HG03457 (cell line): ENCODE data around the gene SLC4A8.
"Not testable (repeated sequence)": the region's sequence is repeated elsewhere in the genome, so short reads cannot be mapped to it uniquely, and the experiment has no call there.

Source experiments
- ATAC-seq: cut with Tn5 transposase; IDR thresholded peaks from one replicate; pipeline ENCODE4 v1.9.1; 2021; ENCODE audit warnings: moderate number of reproducible peaks; ENCODE audit not compliant: unreplicated experiment

SLC4A8 gene

DNA sequence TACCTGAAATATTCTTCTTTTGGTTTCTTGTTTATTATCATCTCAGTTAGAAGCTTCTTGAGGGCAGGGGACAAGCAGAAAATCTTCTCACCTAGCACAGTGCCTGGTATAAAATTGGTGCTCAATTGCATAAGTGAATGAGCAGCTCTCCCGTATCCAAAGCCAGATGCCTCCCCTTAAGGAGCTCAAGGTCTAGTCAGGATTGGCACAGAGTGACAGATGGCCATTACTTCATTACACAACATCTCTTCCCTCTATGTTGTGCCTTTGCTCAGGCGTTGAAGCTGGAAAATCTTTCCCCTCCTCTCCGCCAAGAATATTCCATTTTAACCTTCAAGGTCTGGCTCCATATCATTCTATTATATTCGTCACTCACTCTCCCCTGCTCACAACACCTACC is 3.6 kb downstream of the SLC4A8 start:
- ATAC-seq: no peak

DNA sequence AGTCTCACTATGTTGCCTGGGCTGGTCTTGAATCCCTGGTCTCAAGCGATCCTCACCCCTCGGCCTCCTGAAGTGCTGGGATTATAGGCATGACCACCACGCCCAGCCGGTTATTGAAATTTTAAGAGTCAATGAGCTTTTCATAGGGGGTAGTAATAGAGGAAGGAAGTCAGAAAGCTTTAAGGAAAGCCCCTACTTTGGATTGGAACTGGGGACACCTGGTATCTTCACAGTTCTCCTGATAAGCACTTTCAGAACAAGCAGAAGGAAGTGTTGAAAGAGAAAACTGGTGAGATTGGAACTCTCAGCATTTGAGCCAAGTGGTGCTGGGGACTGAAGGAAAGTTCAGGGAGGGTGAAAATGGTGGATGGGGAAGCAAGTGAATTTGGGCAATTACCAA is 5.1 kb downstream of the SLC4A8 start:
- ATAC-seq: no peak

DNA sequence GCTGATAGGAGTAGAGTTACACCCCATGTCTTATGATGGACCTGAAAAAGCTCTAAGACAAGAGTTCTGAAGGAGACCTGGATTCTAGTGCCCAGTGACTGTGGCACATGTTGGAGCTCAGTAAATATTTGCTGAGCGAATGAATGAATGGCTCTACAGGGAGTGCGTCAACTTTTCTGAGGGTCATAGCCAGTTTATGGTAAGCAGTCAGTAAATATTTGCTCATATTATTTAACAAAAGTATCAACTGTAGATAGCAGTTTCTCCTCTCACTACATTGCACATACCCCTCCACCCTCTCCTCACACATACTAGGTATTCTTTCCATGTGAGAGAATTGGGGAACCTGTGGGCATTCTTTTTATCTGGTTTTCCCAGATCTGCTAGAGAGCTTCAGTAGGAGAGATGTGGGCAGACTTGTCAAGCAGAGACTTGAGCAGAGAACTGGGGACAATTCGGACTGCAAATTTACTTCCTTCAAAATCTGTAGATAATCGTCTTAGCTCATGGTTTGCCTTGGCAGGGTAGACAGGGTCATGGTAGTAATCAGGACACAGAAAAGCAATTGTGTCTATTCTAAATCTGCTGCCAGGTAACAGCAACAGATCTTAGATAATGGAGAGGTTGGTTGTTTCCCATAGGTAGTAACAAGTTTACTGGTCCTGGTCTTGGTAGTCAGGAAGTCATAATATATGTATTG is 5.7 kb downstream of the SLC4A8 start:
- ATAC-seq: no peak

DNA sequence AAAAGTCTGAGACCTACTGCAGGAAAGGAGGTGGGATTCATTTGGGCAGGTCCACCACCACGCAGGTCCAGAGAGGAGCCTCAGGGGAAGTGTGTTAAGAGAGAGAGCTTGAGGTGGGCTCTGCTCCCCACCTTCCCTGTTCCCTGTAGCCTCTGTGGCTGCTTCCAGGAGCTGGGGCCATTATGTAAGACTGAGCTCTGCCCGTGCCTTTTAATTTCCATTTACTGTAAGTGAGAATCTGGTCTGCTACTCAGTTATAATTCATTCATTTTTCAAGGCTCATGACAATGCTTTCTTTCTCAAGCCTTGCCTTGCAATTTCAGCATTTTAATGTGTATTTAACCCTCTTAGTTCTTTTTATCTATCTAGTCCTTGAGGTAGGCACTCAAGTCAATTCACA is 8.3 kb downstream of the SLC4A8 start:
- no peak for ATAC-seq

DNA sequence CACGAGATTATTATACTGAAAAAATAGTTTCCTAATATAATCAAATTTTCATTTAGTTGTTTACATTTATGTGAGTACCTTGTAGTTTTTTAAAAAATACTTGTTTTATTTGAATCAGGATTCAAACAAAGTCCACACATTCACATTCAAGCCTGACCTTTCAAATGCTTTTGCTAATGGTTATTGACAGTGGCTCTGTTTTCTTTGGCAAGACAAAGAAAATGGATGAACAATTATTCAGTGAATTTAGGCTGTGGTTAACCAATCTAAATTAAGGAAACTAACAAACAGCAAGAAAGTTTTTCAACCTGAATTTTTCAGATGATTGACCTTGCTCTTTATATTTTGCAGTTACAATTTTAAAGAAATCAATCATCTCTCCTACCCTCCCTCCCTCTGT is 9.7 kb downstream of the SLC4A8 start:
- no peak for ATAC-seq

DNA sequence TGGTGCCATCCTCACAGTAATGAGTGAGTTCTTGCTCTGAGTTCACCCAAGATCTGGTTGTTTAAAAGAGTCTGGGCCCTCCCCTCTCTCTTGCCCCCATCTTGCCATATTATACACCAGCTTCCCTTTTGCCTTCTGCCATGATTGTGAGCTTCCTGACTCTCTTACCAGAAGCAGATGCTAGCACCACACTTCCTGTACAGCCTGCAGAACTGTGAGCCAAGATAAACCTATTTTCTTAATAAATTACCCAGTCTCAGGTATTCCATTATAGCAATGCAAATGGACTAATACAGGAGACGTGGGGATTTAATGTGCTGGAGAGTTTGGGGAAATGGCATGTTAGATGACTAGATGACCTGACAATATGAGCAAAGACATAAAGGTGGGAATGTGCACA is 12.8 kb downstream of the SLC4A8 start:
- no peak for ATAC-seq

DNA sequence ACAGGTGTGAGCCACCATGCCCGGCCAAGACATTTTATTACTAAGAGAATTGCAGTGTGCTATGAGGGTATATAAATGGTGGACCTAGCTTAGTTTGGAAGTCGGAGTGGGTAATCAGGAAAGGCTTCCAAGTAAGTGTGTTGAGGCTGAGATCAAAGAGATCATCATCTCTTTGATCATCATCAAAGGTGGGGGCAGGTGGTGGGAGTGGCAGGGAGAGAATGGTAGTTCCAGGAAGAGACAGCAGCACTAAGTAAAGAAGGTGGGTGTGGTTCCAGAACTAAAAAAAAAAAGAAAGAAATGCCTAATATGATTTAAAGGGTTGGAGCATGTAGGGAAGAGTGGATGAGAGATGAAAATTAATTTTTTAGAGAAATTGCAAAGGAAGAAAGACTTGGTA is 14.7 kb downstream of the SLC4A8 start:
- ATAC-seq: no peak

DNA sequence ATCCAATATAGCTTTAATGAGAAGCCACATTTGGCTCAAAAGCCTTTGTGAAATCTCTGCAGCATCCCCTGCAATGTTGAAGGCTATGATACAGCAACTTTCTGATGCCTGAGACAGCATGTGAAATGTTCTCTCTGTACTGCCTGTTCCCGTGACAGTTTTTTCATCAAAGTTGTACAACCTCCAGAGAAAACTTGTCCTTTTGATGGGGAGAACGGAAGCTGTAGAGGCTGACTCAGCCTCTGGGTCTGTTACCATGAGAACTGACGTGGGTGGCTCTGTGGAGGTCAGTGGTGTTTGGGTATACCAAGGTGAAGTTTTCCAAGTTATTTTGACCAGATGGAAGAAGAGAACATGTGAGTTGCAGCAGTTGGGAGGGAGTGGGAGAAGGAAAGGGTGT is 17.0 kb downstream of the SLC4A8 start:
- ATAC-seq: no peak

DNA sequence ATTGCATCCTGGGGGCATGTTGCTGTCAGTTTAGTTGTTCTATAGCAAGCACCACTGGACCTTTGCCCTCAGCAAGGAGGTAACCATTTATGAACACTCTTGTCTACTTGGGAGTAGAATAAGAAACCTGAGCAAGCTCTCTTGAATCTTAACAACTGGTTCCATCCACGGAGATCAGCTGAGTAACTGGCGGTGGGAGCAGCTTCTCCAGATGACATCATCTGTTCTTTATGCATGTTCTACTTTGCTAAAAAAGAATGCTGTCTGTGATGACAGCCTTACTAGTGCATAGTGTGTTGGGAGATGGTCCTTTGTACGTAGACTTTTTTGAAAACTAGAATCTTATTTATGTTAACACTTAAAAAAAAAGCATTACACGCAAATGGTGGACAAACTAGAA is 17.7 kb downstream of the SLC4A8 start:
- no peak for ATAC-seq

DNA sequence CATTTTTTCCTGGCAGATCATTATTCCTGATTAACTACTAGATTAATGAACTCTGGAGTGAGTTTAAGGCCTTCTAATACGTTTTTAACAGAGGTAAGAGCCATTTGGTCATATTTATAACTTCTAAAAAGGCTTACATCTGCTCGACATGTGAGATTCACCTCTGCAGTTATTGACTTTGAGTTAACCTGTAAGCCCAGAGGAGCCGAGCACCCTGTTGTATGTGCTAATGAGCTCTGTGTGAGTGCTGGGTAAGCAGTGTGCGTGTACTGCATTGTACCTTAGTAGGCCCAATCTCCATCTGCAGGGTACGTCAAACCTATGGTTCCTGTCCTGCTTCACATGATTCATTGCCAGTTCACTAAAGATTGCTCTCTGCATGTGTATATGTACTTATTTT is 18.9 kb downstream of the SLC4A8 start:
- no peak for ATAC-seq

DNA sequence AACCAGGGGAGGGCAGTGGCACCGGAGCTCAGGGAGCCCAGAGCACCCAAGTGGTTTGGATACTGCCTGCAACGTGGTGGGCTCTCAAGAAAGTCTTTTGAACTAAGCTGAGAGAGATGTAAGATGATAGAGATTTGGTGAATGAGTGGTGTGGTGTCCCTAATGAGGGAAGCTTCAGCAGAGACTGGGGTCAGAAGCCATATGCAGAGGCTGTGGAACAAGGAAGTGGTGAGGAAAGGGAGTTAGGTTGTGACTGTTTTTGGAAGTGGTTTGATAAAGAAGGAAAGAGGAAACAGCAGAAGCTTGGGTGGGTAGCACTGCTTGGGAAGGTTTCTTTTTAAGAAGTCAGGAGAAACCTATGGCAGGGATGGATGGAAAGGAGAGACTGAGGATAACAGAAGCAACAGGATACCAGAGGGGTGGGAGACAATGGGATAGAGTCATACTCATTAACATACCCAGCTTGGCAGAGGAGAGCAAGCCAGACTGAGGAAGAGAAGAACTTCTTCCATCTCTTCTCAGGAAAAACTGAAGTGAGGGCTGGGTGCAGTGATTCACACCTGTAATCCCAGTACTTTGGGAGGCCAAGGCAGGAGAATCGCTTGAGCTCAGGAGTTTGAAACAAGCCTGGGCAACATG is 24.1 kb downstream of the SLC4A8 start:
- ATAC-seq: no peak

DNA sequence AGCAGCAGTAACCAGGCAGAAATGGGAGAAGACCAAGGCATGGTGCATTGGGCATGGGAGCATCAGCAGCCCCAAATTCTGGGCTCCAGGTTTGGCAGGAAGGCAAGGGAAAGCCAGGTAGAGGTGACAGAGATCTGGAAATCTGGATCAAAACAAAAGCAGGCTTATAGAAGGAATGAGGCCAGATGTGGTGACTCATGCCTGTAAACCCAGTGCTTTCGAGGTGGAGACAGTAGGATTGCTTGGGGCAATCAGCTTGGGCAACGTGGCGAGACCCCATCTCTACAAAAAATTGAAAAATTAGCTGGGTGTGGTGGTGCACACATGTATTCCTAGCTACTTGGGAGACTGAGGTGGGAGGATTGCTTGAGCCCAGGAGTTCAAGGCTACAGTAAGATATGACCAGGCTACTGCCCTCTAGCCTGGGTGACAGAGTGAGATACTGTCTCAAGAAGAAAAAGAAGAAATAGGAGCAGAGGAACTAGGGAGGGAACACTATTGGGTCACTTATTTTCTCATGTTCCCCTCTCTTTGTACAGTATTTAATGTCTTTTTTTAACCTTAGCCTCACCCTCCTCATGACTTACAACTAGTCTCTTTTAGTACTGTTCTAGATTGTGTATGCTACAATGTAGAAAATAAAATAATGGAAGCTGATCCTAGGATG is 25.1 kb downstream of the SLC4A8 start:
- no peak for ATAC-seq

DNA sequence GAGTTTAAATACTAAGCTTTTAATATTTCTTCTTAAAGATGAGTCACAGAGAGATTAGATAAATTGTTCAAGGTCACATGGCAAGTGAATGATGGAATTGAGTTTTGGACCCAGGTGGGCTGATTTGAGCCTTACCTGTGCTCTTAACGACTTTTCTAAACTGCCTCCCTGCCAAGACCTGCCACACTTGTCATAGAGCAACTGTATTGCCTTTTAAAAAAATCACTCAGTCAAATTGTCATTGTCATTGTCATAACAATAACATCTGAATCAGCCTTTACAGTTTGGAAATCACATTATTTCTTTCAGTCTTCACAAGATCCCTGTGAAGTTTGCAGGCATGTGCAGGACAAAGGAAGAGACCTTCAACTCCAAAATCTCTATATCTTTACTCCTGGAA is 25.7 kb downstream of the SLC4A8 start:
- no peak for ATAC-seq

DNA sequence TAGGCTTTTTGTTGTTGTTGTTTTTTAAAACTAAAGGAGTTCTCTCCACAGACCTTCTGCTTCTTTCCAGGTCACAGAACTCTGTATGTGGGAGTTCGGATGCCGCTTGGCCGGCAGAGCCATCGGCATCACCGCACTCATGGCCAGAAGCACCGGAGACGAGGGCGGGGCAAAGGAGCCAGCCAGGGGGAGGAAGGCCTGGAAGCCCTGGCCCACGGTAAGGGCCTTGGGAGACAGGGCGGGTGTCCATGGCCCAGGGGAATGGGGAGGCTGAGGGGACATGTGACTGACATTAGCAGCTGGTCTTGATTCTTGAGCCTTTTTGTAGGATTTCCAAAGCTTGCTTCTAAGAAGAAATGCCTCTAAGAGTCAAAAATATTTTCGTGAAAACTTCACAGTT is 26.2 kb downstream of the SLC4A8 start:
- no peak for ATAC-seq

DNA sequence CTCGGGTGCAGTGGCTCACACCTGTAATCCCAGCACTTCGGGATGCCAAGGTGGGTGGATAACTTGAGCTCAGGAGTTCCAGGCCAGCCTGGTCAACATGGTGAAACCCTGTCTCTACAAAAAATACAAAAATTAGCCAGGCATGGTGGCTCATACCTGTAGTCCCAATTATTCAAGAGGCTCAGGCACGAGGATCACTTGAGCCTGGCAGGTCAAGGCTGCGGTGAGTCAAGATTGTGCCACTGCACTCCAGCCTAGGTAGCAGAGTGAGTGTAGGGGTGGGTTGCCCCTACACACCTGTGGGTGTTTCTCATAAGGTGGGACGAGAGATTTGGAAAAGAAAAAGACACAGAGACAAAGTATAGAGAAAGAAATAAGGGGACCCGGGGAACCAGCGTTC is 29.4 kb downstream of the SLC4A8 start:
- not testable (repeated sequence) for ATAC-seq

DNA sequence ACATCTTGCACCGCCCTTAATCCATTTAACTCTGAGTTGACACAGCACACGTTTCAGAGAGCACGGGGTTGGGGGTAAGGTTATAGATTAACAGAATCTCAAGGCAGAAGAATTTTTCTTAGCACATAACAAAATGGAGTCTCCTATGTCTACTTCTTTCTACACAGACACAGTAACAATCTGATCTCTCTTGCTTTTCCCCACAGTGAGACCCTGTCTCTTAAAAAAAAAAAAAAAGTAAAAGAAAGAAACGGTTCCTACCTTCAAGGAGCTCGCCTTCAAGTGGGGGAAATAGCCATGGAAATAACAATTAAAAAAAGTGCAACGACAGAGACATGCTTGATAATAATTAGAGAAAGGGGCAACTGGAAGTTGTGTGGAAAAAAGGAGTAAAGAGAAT is 30.4 kb downstream of the SLC4A8 start:
- not testable (repeated sequence) for ATAC-seq

DNA sequence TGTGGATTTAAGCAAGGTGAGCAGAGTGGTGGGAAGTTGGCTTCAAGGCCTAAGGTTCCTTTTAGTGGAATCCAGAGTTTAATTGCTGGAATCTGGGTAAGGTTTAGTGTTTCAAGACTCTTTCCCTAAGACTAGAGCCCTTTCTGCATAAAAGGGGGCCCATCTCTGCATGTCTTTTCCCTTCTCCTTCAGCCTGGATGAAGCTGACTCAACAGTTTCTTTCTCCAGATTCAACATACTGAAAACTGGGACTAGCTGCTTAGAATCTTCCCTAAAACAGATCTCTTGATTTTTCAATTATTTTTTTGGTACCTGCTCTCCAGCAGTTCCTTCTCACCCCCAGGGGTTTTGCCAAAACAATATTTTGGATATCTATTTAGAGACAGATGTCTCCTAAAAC is 34.0 kb downstream of the SLC4A8 start:
- no peak for ATAC-seq

DNA sequence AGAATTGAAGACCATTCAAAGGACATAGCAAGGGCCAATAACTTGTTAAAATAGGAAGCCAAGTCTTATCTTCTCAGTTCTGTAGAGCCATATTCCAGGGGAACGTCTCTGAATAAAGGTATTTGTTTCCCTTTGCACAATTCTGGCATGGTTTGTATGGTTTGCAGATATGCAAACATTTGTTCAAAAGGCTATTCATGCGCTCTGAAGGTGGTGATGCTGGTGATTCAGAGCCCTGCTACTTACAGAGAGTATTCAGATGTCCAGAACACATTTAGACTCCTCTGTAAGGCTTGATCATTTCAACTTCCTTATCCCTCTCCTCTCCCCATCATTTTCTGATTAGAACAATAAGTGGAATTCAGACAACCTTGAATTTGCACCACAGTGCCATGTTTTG is 35.9 kb downstream of the SLC4A8 start:
- no peak for ATAC-seq

DNA sequence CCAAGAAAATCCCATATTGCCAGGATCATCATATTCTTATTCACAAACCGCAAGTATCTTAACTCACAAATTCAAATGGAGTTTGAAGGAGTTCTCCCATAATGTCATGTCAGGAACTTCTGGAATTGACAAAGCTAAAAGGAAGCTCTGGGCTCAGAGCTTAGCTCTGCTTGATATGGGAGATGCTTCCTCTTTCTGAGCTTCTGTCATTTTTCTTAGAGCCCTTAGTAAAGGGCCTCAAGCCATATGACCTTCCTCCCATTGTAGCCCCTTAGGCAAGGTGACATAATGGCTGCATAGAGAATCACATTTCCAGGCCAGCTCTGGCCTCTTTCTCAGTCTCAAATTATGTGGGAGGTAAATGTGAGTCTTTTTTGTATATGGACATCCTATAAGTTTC is 40.9 kb downstream of the SLC4A8 start:
- ATAC-seq: no peak

DNA sequence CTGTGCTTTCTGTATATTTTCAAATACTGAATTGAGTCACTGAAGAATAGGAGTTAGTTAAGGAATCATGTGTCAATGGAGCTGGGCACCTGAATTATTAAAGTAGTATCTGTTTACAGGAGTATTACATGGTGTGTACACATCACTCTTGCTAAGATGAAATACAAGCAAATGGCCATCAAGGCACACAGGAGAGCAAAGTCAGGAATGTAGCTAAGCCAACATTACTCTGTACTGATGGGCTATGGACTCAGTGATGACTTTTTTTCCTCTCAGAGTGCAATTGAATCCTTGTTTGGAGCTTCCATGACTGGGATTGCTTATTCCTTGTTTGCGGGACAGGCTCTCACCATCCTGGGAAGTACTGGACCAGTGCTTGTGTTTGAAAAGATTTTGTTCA is 45.5 kb downstream of the SLC4A8 start:
- ATAC-seq: no peak

DNA sequence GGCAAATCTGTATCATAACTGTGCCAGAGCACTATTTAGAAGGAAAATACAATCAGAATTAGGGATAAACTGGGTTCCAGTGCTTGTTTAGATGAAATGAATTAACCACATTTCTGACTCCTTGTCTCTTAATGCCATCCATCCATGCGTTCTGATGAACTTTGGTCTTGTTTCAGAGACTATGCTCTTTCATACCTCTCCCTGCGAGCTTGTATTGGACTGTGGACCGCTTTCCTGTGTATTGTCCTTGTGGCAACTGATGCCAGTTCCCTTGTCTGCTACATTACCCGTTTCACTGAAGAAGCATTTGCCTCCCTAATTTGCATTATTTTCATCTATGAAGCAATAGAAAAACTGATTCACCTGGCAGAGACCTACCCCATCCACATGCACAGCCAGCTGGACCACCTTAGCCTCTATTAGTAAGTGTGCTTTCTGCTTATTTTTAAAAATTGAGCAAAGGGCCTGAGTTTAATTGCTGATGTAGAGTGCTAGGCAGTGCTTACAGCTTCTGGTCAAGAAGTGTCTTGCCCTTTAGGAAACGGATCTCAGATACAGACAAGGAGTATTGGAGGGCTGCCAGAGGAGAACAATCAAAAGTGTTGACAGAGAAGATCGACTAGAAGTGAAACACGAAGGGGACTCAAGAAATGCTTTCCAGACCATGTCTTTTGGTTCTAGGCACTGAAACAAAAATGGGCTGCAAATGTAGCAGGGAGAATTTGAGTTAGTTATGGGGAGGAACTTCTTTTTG is 46.7 kb downstream of the SLC4A8 start:
- ATAC-seq: no peak

DNA sequence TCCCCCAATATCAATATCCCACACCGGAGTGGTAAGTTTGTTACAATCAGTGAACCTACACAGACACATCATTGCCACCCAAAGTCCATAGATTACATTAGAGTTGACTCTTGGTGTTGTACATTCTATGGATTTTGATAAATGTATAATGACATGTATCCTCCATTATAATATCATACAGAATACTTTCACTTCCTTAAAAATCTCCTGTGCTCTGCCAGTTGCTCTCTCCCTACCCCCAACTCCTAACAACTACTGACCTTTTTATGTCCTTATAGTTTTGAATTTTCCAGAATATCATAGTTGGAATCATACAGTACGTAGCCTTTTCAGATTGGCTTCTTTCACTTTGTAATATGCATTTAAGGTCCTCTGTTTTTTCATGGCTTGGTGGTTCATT is 48.4 kb downstream of the SLC4A8 start:
- no peak for ATAC-seq
